GM19463 (cell line): Measurements from ENCODE around the gene KLK8.

Experiments used
- ATAC-seq: cut with Tn5 transposase; IDR thresholded peaks from one replicate; pipeline ENCODE4 v1.9.1; 2021; ENCODE audit warnings: mild to moderate bottlenecking, moderate library complexity; ENCODE audit not compliant: unreplicated experiment

Gene KLK8, protein sequence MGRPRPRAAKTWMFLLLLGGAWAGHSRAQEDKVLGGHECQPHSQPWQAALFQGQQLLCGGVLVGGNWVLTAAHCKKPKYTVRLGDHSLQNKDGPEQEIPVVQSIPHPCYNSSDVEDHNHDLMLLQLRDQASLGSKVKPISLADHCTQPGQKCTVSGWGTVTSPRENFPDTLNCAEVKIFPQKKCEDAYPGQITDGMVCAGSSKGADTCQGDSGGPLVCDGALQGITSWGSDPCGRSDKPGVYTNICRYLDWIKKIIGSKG

DNA sequence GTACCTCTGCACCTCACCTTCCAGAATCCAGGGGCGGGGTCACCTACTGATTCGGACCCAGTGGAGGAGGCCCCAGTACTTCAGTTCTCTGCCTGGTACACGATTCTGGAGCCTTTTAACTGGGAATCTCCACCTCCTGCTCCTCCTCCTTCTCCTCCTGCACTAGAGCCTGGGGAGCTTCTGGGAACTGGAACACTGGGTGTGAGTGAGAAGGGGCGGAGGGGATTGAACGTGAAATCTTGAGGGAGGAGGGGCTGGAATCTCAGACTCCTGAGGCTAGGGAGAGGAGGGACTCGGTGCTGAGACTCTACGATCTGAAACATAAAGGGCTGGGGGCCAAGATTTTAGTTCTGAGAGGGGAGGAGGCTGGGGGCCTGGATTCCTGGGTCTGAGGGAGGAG is at the start of gene KLK8:
KLK8 (minus strand) TSS at position 90 of the 400 bp plus-strand sequence. CDS start 437 bp downstream, outside the sequence.
- ATAC-seq, result no peak

DNA sequence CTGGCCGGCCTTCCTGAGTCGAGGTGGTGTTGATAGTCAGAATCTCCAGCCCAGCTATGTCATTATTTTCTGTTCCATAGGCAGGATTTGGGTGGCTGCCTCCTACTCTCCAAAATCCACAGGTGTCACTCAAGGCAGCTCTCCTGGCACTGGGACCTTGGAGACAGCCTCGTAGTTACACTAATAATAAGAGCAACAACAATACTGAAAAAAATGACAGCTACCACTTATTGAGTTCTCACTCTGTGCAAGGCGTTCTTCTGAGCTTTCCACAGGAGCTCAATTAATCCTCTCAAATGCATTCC is 45.6 kb upstream of the KLK8 start:
- ATAC-seq, result no peak

GRCh38 chr19:51044327-51044726 is 42.9 kb upstream of the KLK8 start:
- ATAC-seq, result no peak

GRCh38 chr19:51043497-51043896 is 42.1 kb upstream of the KLK8 start:
- no peak for ATAC-seq

DNA sequence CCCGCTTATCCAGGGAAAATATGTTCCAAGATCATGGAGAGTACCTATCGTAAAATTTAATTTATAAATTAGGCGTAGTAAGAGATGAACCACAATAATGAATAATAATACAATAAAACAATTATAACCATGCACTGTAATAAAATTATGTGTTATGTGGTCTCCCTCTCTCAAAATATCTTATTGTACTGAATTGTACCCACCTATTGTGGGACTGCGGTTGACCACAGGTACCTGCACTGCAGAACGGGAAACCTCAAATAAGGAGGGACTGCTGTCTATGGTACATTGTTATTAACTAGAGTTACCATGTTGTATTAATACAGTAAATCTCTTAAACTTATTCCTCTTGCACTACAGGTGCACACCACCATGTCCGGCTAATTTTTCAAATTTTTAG is 38.7 kb upstream of the KLK8 start:
- ATAC-seq, result no peak

GRCh38 chr19:51036519-51036918 is 35.1 kb upstream of the KLK8 start:
- ATAC-seq, result no peak

- ATAC-seq, result no peak
Measured at GRCh38 chr19:51034704-51035103, 33.3 kb upstream of the KLK8 start, which contains the start of gene KLK12. Gene KLK12, minus strand, starts transcription at chr19:51035002. Its CDS starts 381 bp downstream, at chr19:51034621.

DNA sequence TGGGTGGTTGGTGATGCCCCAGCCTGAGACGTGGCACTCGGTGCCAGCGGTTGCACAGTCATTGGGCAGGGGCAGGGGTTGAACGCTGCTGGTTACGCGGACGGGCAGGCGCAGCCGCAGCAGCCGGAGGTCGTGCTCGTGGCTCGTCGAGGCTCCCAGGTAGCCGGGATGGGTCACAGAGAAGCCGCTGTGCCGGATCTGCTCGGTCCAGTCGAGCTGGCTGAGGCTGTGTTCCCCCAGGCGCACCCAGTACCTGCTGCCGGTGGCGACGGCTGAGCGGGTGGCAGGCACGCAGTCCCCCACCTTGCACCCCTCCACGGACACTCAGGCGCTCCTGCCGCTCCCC is 30.4 kb upstream of the KLK8 start:
- ATAC-seq, result no peak

DNA sequence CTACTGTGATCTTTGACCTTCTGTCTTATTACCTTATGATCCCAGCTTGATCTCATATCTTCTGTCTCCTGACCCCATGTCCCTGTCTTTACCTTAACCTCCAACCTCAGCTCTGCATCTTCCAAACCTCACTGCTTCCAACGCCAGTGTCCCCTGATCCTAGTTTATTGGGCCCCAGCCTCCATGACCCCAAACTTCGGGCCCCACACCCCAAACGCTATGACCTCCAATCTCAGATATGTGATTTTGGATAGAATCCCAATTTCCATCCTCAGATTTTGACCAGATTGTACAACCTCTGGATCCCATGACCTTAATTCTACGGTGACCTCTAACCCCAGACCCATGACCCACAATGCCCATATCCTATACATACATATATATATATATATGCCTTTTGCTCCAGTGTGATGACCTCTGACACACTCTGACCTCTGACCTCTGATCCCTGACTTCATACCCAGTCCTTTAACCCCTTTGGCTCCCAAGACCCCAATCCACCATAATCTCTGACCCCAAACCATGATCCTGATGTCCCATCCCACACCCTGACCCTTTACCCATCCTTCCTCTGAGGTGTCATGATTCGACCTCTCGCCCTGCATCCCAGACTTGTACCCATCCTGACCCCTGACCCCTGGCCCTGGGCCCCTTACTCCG is 29.9 kb upstream of the KLK8 start:
- no peak for ATAC-seq

DNA sequence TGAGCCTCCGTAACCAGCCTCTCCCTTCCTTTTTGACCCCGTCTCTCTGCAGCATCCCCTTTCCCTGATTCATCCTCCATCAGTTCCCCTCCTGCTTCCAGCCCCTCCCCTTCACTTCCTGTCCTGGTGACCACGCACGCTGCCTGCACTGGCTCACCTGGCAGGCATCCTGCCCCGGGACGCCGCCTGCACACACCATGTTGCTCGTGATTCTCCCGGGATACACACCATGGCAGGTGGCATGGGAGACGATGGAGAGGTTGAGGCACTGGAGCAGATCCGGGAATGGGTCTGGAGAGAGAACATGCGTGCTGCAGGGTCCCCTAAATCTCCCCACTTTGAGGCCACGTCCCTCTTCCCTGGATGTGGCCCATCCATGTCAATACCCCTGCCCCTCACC is 29.2 kb upstream of the KLK8 start:
- ATAC-seq, result no peak

DNA sequence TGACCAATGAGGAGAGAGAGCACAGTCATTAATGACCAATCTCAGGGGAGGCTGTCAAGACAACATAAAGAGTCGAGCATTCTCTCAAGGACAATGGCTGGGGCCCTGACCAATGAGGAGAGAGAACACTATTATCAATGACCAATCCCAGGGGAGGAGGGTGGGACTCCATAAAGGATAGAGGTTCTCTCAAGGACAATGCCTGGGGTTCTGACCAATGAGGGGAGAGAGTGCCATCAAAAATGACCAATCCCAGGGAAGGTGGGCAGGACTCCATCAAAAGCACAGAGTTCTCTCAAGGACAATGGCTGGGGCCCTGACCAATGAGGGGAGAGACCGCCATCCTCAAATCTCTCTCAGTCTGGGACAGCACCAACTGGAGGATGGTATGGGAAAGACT is 28.3 kb upstream of the KLK8 start:
- ATAC-seq, result no peak

DNA sequence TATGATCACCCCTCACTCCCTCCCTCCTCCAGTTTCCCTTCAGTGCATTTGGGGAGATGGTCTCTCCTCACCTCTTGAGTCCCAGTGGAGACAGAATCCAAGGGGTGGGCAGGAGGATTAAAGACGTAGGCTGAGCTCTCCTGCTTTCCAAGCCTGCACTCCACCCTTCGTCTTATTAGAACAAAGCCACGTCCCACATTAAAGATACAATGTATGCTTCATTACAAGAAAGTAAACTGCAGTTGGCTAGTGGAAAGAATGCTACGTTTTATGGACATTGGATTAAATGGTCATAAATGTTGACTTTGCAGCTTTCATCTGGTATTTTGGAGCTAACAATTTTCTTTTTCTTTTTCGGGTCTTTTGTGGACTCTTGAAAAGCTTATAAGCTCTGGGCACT is 26.5 kb upstream of the KLK8 start:
- no peak for ATAC-seq

DNA sequence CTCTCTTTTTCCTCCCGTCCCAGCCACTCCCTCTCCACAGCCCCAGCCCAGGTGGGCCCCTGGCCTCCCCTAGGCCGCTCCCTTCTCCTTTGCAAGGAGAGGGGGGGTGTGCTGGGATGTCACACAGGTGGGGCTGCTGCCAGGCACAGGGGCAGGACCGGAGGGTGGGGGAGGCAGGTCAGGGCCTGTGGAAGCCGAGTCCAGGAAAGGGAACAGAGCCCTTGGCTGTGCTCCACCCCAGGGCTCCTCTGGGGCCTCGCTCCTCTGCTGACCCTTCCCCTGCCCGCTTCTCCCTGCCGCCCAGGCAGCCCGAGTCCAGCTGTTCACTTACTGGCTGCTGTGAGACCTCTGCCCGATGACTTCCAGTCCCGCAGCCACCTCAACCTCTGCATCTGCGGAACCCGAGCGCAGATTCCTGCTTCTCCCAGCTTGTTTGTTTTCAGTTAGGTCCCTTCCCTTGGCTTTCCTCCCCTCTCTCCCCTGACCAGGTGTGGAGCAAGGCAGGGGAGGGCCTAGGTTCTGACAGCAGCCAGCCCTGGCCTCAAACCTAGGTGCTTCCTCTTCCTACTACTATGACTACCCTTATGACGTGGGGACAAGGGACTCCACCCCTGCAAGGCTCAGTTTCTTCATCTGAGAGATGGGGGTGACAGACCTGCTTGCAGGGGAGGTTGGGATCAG is 25.9 kb upstream of the KLK8 start:
- ATAC-seq, result no peak

- ATAC-seq, result no peak
Measured at GRCh38 chr19:51026554-51026831, 25.1 kb upstream of the KLK8 start, which contains the start of gene KLK11. Gene KLK11, minus strand, starts transcription at chr19:51026616. Its CDS starts 985 bp downstream, at chr19:51025631.

DNA sequence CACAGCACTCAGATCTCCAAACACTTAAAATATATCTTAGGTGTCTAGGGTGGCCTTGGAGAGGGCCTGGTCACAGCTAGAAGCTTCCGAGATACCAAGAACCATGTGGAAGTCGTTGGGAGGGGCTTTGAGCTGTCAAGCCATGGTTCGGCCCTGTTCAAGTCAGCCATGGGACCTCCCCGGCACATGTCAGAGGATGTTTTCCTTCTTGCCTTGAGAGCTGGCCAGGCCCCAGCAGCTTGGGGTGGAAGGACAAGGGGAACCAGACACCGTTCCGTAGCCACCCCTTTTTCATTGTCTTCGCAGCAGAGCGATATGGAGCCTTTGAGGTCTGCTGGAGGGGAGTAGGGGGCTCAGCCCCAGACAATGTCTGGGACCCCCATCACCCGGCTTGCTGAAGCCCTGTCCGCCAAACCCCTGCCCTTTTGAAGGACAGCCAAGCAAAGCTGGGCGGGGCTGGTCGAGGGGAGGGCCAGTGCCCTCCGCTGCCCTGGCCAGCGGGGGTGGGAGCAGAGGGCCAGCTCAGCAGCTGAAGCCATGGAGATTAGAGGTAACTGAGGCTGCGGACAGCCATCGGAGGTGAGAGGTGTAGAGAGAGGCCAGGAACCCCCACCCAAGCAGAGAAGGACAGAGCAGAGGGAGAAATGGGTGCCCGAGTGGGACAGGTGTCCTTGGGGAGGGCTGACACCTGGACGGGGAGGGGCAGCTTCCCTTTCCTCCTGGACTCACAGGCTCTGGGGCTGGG is 24.6 kb upstream of the KLK8 start:
- ATAC-seq, result no peak

DNA sequence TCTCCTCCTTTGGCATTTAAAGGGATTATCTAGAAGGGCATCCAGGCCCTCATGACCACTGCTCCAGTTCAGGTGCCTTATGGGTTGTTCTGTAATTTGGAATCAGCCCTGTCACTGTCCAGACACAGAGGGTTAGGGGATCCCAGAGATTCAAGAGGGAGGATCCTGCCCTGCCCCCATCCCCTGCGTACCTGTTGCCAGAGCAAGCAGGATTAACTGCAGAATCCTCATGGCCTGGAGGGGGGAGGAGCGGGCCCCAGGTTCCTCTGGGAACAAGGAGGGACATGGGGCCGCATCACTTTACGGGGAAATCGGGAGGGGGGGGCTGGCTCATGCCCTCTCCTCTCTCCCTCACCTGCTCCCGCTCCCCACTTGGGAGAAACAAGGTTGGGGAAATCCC is 24.0 kb upstream of the KLK8 start:
- no peak for ATAC-seq

- ATAC-seq, result no peak
Measured at GRCh38 chr19:51024924-51025323, 23.5 kb upstream of the KLK8 start.

DNA sequence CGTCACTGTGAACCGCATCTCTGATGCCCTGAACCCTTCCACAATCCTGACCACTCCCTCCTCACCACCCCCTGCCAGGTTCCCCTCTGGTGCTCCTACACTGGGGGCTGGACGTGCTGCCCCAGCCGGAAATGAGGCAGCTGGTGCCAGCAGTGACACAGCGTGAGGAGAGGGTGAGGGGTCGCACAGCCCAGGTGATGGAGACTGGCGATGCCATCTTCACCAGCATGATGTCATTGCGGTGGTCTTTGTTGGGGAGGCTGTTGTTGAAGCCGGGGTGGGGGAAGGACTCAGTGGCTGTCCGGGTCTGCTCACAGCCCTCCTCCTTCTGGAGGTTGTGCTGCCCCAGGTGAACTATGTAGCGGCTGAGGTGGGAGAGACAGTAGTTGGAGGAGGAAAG is 22.5 kb upstream of the KLK8 start:
- no peak for ATAC-seq

DNA sequence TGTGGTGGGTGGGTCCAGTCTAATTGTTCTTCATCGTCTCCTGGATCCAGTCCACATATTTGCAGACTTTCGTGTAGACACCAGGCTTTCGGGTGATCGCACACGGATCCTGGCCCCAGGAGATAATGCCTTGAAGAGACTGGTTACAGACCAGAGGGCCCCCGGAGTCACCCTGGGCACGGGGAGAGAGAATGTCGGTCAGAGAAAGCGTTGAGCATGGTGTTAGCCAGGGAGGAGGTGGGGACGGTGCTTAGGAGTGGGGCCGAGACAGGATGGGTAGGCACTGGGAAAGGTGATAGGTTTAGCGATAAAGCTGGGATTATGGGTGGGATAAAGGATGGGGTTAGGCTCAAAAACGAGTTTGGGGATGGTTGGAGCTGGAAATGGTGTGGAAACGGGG is 21.1 kb upstream of the KLK8 start:
- no peak for ATAC-seq

GRCh38 chr19:51020988-51021651 is 19.7 kb upstream of the KLK8 start:
- no peak for ATAC-seq

- ATAC-seq, result no peak
Measured at GRCh38 chr19:51019544-51019925, 18.1 kb upstream of the KLK8 start, which contains the start of gene KLK10. Gene KLK10, minus strand, starts transcription at chr19:51019709. Its CDS starts 579 bp downstream, at chr19:51019130.
